Measurements from ENCODE around the gene VANGL2.

Gene VANGL2

GRCh38 chr1:160370561-160371345 is 29.6 kb upstream of the VANGL2 start:
- peaks cover 5 to 9% of the 10 kb centered on the region in 2 experiments for H3K4me1 ChIP-seq (ENCODE audit: control insufficient read depth in 1 of 2, insufficient read depth in 1 of 2, low read depth in 1 of 2, low read length in 1 of 2)
- H3K9me3 ChIP-seq: no peaks in the 10 kb centered on the region
- TF ChIP-seq CTCF (IDR thresholded peaks at IDR 0.05): no peak
- H3K36me3 ChIP-seq: no peaks in the 10 kb centered on the region
- H3K27me3 ChIP-seq: peaks cover 11% of the 10 kb centered on the region
- no peak overlapping the region for H3K27ac ChIP-seq
- H3K4me3 ChIP-seq (ENCODE audit: low read depth in 1 of 2, low read length in 1 of 2): no peak overlapping the region

- TF ChIP-seq CTCF (IDR thresholded peaks at IDR 0.05): no peak
- H3K27me3 ChIP-seq: peaks cover 11% of the 10 kb centered on the region
- no peak overlapping the region for H3K4me3 ChIP-seq (ENCODE audit: low read depth in 1 of 2, low read length in 1 of 2)
- peaks cover 11 to 14% of the 10 kb centered on the region in 2 experiments for H3K4me1 ChIP-seq (ENCODE audit: control insufficient read depth in 1 of 2, insufficient read depth in 1 of 2, low read depth in 1 of 2, low read length in 1 of 2)
- H3K9me3 ChIP-seq: no peaks in the 10 kb centered on the region
- H3K36me3 ChIP-seq: no peaks in the 10 kb centered on the region
- H3K27ac ChIP-seq: no peak overlapping the region
Observed at GRCh38 chr1:160371346-160371631, 29.1 kb upstream of the VANGL2 start.

DNA sequence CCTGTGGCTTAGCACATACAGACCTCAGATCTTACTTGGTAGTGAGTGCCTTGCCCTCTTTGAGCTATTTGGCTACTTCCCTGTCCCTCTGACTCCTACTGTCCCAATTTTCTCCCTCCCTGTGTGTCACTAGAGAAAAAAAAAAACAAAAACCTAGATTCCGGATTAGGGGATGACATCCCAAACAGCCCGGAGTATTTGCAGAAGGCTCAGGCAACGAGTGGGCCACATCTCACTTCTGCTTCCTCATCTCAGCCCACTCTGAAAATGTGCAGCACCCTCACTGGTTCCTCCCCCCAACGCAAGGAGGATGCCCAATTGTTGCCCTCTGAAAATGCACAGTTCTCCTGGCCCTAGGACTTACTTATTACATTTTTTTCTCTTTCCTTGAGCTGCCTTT is 28.6 kb upstream of the VANGL2 start:
- Histone ChIP-seq H3K4me3 (ENCODE audit: low read depth in 1 of 2, low read length in 1 of 2) (no peak overlapping the region), H3K4me1 (ENCODE audit: control insufficient read depth in 1 of 2, insufficient read depth in 1 of 2, low read depth in 1 of 2, low read length in 1 of 2) (peaks cover 14 to 19% of the 10 kb centered on the region in 2 experiments), H3K36me3 (no peaks in the 10 kb centered on the region), H3K27me3 (peaks cover 11% of the 10 kb centered on the region), H3K9me3 (no peaks in the 10 kb centered on the region), H3K27ac (no peak overlapping the region)
- no peak for TF ChIP-seq CTCF (IDR thresholded peaks at IDR 0.05)

- Histone ChIP-seq H3K27ac (no peak overlapping the region), H3K36me3 (no peaks in the 10 kb centered on the region), H3K9me3 (no peaks in the 10 kb centered on the region), H3K4me3 (ENCODE audit: low read depth in 1 of 2, low read length in 1 of 2) (no peak overlapping the region), H3K4me1 (ENCODE audit: control insufficient read depth in 1 of 2, insufficient read depth in 1 of 2, low read depth in 1 of 2, low read length in 1 of 2) (peaks cover 14 to 19% of the 10 kb centered on the region in 2 experiments), H3K27me3 (peaks cover 4% of the 10 kb centered on the region)
- TF ChIP-seq CTCF (IDR thresholded peaks at IDR 0.05): no peak
Observed at GRCh38 chr1:160373696-160374095, 26.7 kb upstream of the VANGL2 start.

DNA sequence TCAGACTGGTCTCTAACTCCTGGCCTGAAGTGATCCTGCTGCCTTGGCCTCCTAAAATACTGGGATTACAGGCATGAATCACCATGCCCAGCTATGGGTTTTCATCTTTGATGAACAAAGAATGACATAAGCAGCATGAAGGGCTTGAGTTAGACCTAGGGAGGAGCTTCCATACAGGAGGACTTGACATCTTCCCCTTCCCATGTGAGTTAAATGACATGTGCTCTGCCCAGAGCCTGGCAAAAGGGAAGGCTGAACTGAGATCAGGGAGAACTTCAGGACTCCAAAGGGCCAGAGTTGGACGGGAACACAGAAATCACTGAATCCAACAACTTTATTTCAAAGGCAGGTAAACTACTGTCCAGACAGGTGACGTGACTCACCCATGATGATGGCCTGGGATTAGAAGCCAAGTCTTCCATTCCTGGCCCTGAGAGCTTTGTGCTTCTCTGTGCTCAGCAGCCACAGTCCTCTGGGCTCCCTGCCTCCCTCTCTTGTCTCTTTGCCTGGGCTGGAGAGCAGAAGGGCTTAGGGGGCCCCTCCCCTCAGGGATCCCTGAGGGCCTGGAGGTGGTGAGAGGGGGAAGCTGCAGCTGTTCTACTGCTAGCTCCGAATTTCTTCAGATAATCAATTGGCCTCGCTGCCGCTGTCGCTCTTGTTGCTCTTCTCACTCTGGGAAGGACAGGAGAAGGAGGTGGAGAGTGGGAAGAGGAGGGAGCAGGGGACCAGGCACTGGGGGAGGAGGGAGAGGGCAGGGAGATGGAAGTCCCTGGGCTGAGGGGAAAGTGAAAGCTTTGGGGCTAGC is 25.9 kb upstream of the VANGL2 start:
- peaks cover 14 to 19% of the 10 kb centered on the region in 2 experiments for H3K4me1 ChIP-seq (ENCODE audit: control insufficient read depth in 1 of 2, insufficient read depth in 1 of 2, low read depth in 1 of 2, low read length in 1 of 2)
- no peak for TF ChIP-seq CTCF (IDR thresholded peaks at IDR 0.05)
- H3K27ac ChIP-seq: no peak overlapping the region

More for the DNA sequence above, 25.9 kb upstream of the VANGL2 start:
- peaks cover 11% of the 10 kb centered on the region for H3K27me3 ChIP-seq
- no peak overlapping the region for H3K4me3 ChIP-seq (ENCODE audit: low read depth in 1 of 2, low read length in 1 of 2)
- no peaks in the 10 kb centered on the region for H3K36me3 ChIP-seq
- no peaks in the 10 kb centered on the region for H3K9me3 ChIP-seq

Measured in neutrophil (primary cell).